Tibial artery (tissue), 4 donors: Measurements from ENCODE around the gene RIPK3.

ENCODE experiments used
- DNase-seq, 2 donors: peaks; one replicate each; pipeline ENCODE4 v3.0.0-alpha.2; 2019
- H3K27ac ChIP-seq, 2 donors: fragments of 200-600 bp; sonication (generic) in 1 of 2; 1 replicate in 1 of 2; 2 replicates in 1 of 2; pipeline ENCODE4 v1.5.1; 2018 to 2019; ENCODE audit warnings: mild to moderate bottlenecking in 1 of 2
- H3K27me3 ChIP-seq, 2 donors: fragments of 200-600 bp; sonication (generic) in 1 of 2; one replicate each; pipeline versions ENCODE4 v1.5.1 to v1.6.0; 2016 to 2019
- H3K36me3 ChIP-seq, 3 donors: fragments of 200-600 bp; sonication (generic) in 2 of 3; one replicate each; pipeline ENCODE4 v1.5.1; 2016 to 2019; ENCODE audit warnings: mild to moderate bottlenecking in 2 of 3
- H3K4me1 ChIP-seq, 4 donors: fragments of 200-600 bp; sonication (generic) in 2 of 4; 1 replicate in 3 of 4; 2 replicates in 1 of 4; pipeline ENCODE4 v1.5.1; 2016 to 2019
- H3K4me3 ChIP-seq, 2 donors: fragments of 200-600 bp; sonication (generic) in 1 of 2; 1 replicate in 1 of 2; 2 replicates in 1 of 2; pipeline ENCODE4 v1.5.1; 2018 to 2019; ENCODE audit warnings: mild to moderate bottlenecking in 2 of 2
- H3K9me3 ChIP-seq, 3 donors: fragments of 200-600 bp; sonication (generic) in 1 of 3; one replicate each; pipeline ENCODE4 v1.5.1; 2016 to 2019
- CTCF ChIP-seq, 2 experiments: fragments of 200-600 bp in 1 of 2; fragments of 450-650 bp in 1 of 2; IDR thresholded peaks; one replicate each; pipeline ENCODE4 v1.5.1; 2017 to 2019; ENCODE audit warnings: antibody characterized with exemption in 2 of 2, mild to moderate bottlenecking in 1 of 2, moderate library complexity in 1 of 2
- intact Hi-C: fragments of 100-400 bp; cut with DNase I; formaldehyde crosslinking; loops from one replicate; pipeline ENCODE4 v1.15.0; 2023; ENCODE audit warnings: low total_unique reads

RIPK3 gene

GRCh38 chr14:24296341-24297157 is 43.2 kb downstream of the RIPK3 start:
- TF ChIP-seq CTCF (IDR thresholded peaks at IDR 0.05) = peak; percentile 57 to 58
- intact Hi-C loops = loop anchor here (5.0 kb wide), 1 partner anchor 54 kb away; the partner anchor contains the start of gene TINF2
- H3K4me3 ChIP-seq = no peak overlapping the region
- no peaks in the 10 kb centered on the region for H3K27me3 ChIP-seq
- H3K9me3 ChIP-seq = no peaks in the 10 kb centered on the region
- no peak overlapping the region for H3K27ac ChIP-seq
- DNase-seq = peak in 1 of 2 donors; percentile 52
- peaks cover 0 to 34% (median 25%) of the 10 kb centered on the region in 4 donors for H3K4me1 ChIP-seq
- H3K36me3 ChIP-seq = peaks cover 27 to 41% (median 33%) of the 10 kb centered on the region in 3 donors

GRCh38 chr14:24293525-24293924 is 46.3 kb downstream of the RIPK3 start:
- Histone ChIP-seq H3K9me3 (no peaks in the 10 kb centered on the region), H3K27ac (no peak overlapping the region), H3K4me1 (peaks cover 0 to 8% (median 3%) of the 10 kb centered on the region in 4 donors), H3K36me3 (peaks cover 41 to 63% (median 51%) of the 10 kb centered on the region in 3 donors), H3K27me3 (no peaks in the 10 kb centered on the region), H3K4me3 (no peak overlapping the region)
- DNase-seq = no peak
- no peak for TF ChIP-seq CTCF (IDR thresholded peaks at IDR 0.05)
- intact Hi-C loops = no loop called here

GRCh38 chr14:24292118-24292807 is 47.5 kb downstream of the RIPK3 start:
- Histone ChIP-seq H3K4me1 (peaks cover 0 to 6% (median 2%) of the 10 kb centered on the region in 4 donors), H3K27ac (no peak overlapping the region), H3K4me3 (no peak overlapping the region), H3K36me3 (peaks cover 41 to 63% (median 51%) of the 10 kb centered on the region in 3 donors), H3K9me3 (no peaks in the 10 kb centered on the region), H3K27me3 (no peaks in the 10 kb centered on the region)
- DNase-seq = no peak
- TF ChIP-seq CTCF (IDR thresholded peaks at IDR 0.05) = no peak
- intact Hi-C loops = no loop called here

GRCh38 chr14:24291446-24292117 is 48.2 kb downstream of the RIPK3 start:
- intact Hi-C loops = no loop called here
- DNase-seq = no peak
- no peak overlapping the region for H3K27ac ChIP-seq
- H3K4me3 ChIP-seq = no peak overlapping the region
- peaks cover 41 to 61% (median 51%) of the 10 kb centered on the region in 3 donors for H3K36me3 ChIP-seq
- H3K4me1 ChIP-seq = no peaks in the 10 kb centered on the region
- TF ChIP-seq CTCF (IDR thresholded peaks at IDR 0.05) = no peak
- H3K27me3 ChIP-seq = no peaks in the 10 kb centered on the region
- no peaks in the 10 kb centered on the region for H3K9me3 ChIP-seq

- DNase-seq = no peak
- intact Hi-C loops = no loop called here
- H3K36me3 ChIP-seq = peaks cover 34 to 52% (median 43%) of the 10 kb centered on the region in 3 donors
- no peaks in the 10 kb centered on the region for H3K9me3 ChIP-seq
- H3K27ac ChIP-seq = no peak overlapping the region
- no peak for TF ChIP-seq CTCF (IDR thresholded peaks at IDR 0.05)
- no peaks in the 10 kb centered on the region for H3K4me1 ChIP-seq
- no peaks in the 10 kb centered on the region for H3K27me3 ChIP-seq
- H3K4me3 ChIP-seq = no peak overlapping the region
Observed at GRCh38 chr14:24290746-24291145, 49.0 kb downstream of the RIPK3 start.
